Activated naive CD8-positive, alpha-beta T cell treated with anti-CD3 and anti-CD28 coated beads, Interleukin-2, amount 50 U/mL, for 24 hours (primary cell): ENCODE results near the gene GSTA3.
"Not testable (repeated sequence)": the region's sequence is repeated elsewhere in the genome, so short reads cannot be mapped to it uniquely, and the experiment has no call there.

Source experiments
- ATAC-seq: fragments of 150-1000 bp; cut with Tn5 transposase; one replicate; pipeline ENCODE4 v1.10.0; 2021
- DNase-seq: peaks from one replicate; pipeline ENCODE4 v3.0.0; 2021
- H3K27ac Mint-ChIP-seq: one replicate; pipeline ENCODE4 v1.8.0; 2021; ENCODE audit warnings: mild to moderate bottlenecking, mixed read lengths
- H3K27me3 Mint-ChIP-seq: one replicate; pipeline ENCODE4 v1.8.0; 2021; ENCODE audit warnings: mixed read lengths
- H3K36me3 Mint-ChIP-seq: one replicate; pipeline ENCODE4 v1.8.0; 2021; ENCODE audit warnings: low read depth, mixed read lengths
- H3K4me1 Mint-ChIP-seq: one replicate; pipeline ENCODE4 v1.8.0; 2021; ENCODE audit warnings: mixed read lengths
- H3K4me3 Mint-ChIP-seq: one replicate; pipeline ENCODE4 v1.8.0; 2021; ENCODE audit warnings: mild to moderate bottlenecking, moderate library complexity, mixed read lengths
- H3K9me3 Mint-ChIP-seq: one replicate; pipeline ENCODE4 v1.8.0; 2021; ENCODE audit warnings: mixed read lengths

GSTA3 gene

GRCh38 chr6:52893221-52893620, 16.3 kb downstream of the GSTA3 start:
- DNase-seq (no peak), ATAC-seq (no peak)
- Mint-ChIP-seq H3K4me1 (peaks cover 29% of the 10 kb centered on the region), H3K27me3 (peaks cover 4% of the 10 kb centered on the region), H3K9me3 (no peaks in the 10 kb centered on the region), H3K27ac (no peak overlapping the region), H3K36me3 (peaks cover 2% of the 10 kb centered on the region), H3K4me3 (no peak overlapping the region)

- H3K9me3 Mint-ChIP-seq, result no peaks in the 10 kb centered on the region
- no peak overlapping the region for H3K27ac Mint-ChIP-seq
- H3K27me3 Mint-ChIP-seq, result peaks cover 1% of the 10 kb centered on the region
- peak; percentile 26 for ATAC-seq
- peaks cover 2% of the 10 kb centered on the region for H3K36me3 Mint-ChIP-seq
- DNase-seq, result no peak
- peaks cover 48% of the 10 kb centered on the region for H3K4me1 Mint-ChIP-seq
- no peak overlapping the region for H3K4me3 Mint-ChIP-seq
Observed at GRCh38 chr6:52890018-52890417, 19.5 kb downstream of the GSTA3 start.

- H3K36me3 Mint-ChIP-seq, result peaks cover 2% of the 10 kb centered on the region
- no peak overlapping the region for H3K4me3 Mint-ChIP-seq
- H3K27ac Mint-ChIP-seq, result peak overlapping the region; percentile 48
- peaks cover 36% of the 10 kb centered on the region for H3K4me1 Mint-ChIP-seq
- ATAC-seq (peak; percentile 72), DNase-seq (no peak)
- H3K9me3 Mint-ChIP-seq, result no peaks in the 10 kb centered on the region
- no peaks in the 10 kb centered on the region for H3K27me3 Mint-ChIP-seq
Observed at GRCh38 chr6:52887910-52888524, 21.5 kb downstream of the GSTA3 start.

GRCh38 chr6:52881996-52882841, 27.3 kb downstream of the GSTA3 start:
- Mint-ChIP-seq H3K27ac (peak overlapping the region; percentile 38), H3K27me3 (no peaks in the 10 kb centered on the region), H3K36me3 (no peaks in the 10 kb centered on the region), H3K9me3 (no peaks in the 10 kb centered on the region), H3K4me1 (peaks cover 16% of the 10 kb centered on the region), H3K4me3 (peak overlapping the region; percentile 75)
- ATAC-seq, result peak; percentile 91
- DNase-seq, result peak; percentile 64

- Mint-ChIP-seq H3K9me3 (no peaks in the 10 kb centered on the region), H3K36me3 (no peaks in the 10 kb centered on the region), H3K27me3 (no peaks in the 10 kb centered on the region), H3K4me1 (peaks cover 16% of the 10 kb centered on the region), H3K27ac (no peak overlapping the region), H3K4me3 (peak overlapping the region; percentile 75)
- ATAC-seq (no peak), DNase-seq (no peak)
Observed at GRCh38 chr6:52881662-52881995, 27.9 kb downstream of the GSTA3 start.

- ATAC-seq, result no peak
- H3K27me3 Mint-ChIP-seq, result peaks cover 12% of the 10 kb centered on the region
Observed at GRCh38 chr6:52877786-52878185, 31.7 kb downstream of the GSTA3 start.

GRCh38 chr6:52877168-52877567, 32.3 kb downstream of the GSTA3 start:
- H3K4me3 Mint-ChIP-seq, result no peak overlapping the region
- H3K36me3 Mint-ChIP-seq, result no peaks in the 10 kb centered on the region
- ATAC-seq (peak; percentile 80), DNase-seq (no peak)
- H3K27ac Mint-ChIP-seq, result no peak overlapping the region
- H3K4me1 Mint-ChIP-seq, result peaks cover 10% of the 10 kb centered on the region
- H3K9me3 Mint-ChIP-seq, result no peaks in the 10 kb centered on the region
- H3K27me3 Mint-ChIP-seq, result peaks cover 12% of the 10 kb centered on the region

More at GRCh38 chr6:52877786-52878185, 31.7 kb downstream of the GSTA3 start:
- Mint-ChIP-seq H3K27ac (no peak overlapping the region), H3K4me1 (peaks cover 10% of the 10 kb centered on the region), H3K36me3 (no peaks in the 10 kb centered on the region), H3K4me3 (no peak overlapping the region), H3K9me3 (no peaks in the 10 kb centered on the region)
- DNase-seq, result no peak

GRCh38 chr6:52876056-52876787, 33.3 kb downstream of the GSTA3 start:
- Mint-ChIP-seq H3K4me1 (peaks cover 8% of the 10 kb centered on the region), H3K27me3 (peaks cover 18% of the 10 kb centered on the region), H3K4me3 (no peak overlapping the region), H3K27ac (no peak overlapping the region), H3K9me3 (no peaks in the 10 kb centered on the region), H3K36me3 (no peaks in the 10 kb centered on the region)
- no peak for ATAC-seq
- no peak for DNase-seq

- no peaks in the 10 kb centered on the region for H3K36me3 Mint-ChIP-seq
- H3K4me3 Mint-ChIP-seq, result no peak overlapping the region
- ATAC-seq (no peak), DNase-seq (no peak)
- H3K27ac Mint-ChIP-seq, result no peak overlapping the region
- H3K27me3 Mint-ChIP-seq, result peaks cover 18% of the 10 kb centered on the region
- H3K4me1 Mint-ChIP-seq, result peaks cover 2% of the 10 kb centered on the region
- H3K9me3 Mint-ChIP-seq, result no peaks in the 10 kb centered on the region
Observed at GRCh38 chr6:52872031-52872430, 37.5 kb downstream of the GSTA3 start.

- DNase-seq, result no peak
- Mint-ChIP-seq H3K27me3 (peaks cover 18% of the 10 kb centered on the region), H3K4me3 (no peak overlapping the region), H3K36me3 (no peaks in the 10 kb centered on the region), H3K9me3 (no peaks in the 10 kb centered on the region), H3K27ac (no peak overlapping the region), H3K4me1 (no peaks in the 10 kb centered on the region)
- no peak for ATAC-seq
Observed at GRCh38 chr6:52871621-52872020, 37.9 kb downstream of the GSTA3 start.

- not testable (repeated sequence) for H3K27ac Mint-ChIP-seq, H3K4me3 Mint-ChIP-seq, H3K36me3 Mint-ChIP-seq, H3K9me3 Mint-ChIP-seq, DNase-seq, H3K4me1 Mint-ChIP-seq, ATAC-seq
- H3K27me3 Mint-ChIP-seq, result peaks cover 18% of the 10 kb centered on the region
Observed at GRCh38 chr6:52870335-52871091, 39.0 kb downstream of the GSTA3 start.

- H3K36me3 Mint-ChIP-seq, H3K9me3 Mint-ChIP-seq, ATAC-seq, DNase-seq, H3K4me1 Mint-ChIP-seq, H3K4me3 Mint-ChIP-seq, H3K27ac Mint-ChIP-seq: not testable (repeated sequence)
- H3K27me3 Mint-ChIP-seq, result peaks cover 18% of the 10 kb centered on the region
Observed at GRCh38 chr6:52868899-52869298, 40.6 kb downstream of the GSTA3 start.

GRCh38 chr6:52868240-52868639, 41.3 kb downstream of the GSTA3 start:
- Mint-ChIP-seq H3K27me3 (peaks cover 14% of the 10 kb centered on the region), H3K9me3 (no peaks in the 10 kb centered on the region), H3K4me3 (no peak overlapping the region), H3K36me3 (no peaks in the 10 kb centered on the region), H3K4me1 (no peaks in the 10 kb centered on the region), H3K27ac (no peak overlapping the region)
- no peak for ATAC-seq
- no peak for DNase-seq

GRCh38 chr6:52861151-52861550, 48.3 kb downstream of the GSTA3 start:
- DNase-seq, ATAC-seq, H3K4me1 Mint-ChIP-seq, H3K9me3 Mint-ChIP-seq, H3K27ac Mint-ChIP-seq, H3K4me3 Mint-ChIP-seq, H3K36me3 Mint-ChIP-seq: not testable (repeated sequence)
- peaks cover 34% of the 10 kb centered on the region for H3K27me3 Mint-ChIP-seq
